NCI-H2107 (cell line): ENCODE measurements around the gene EZH2.

Experiments
- DNase-seq: peaks from one replicate; lab custom pipeline; 2025; lab: John Stamatoyannopoulos, UW

Gene EZH2

GRCh38 chr7:148884049-148884298, at the start of gene EZH2:
EZH2 (minus strand) TSS chr7:148884291; CDS start chr7:148847298, 36,993 bp downstream.
- DNase-seq: no peak

- DNase-seq: no peak
These were observed 47.4 kb upstream of the EZH2 start for GRCh38 chr7:148931470-148931869.

- no peak for DNase-seq
These were observed 46.2 kb upstream of the EZH2 start for GRCh38 chr7:148930335-148930734.

- DNase-seq: no peak
These were observed 45.1 kb upstream of the EZH2 start for GRCh38 chr7:148929176-148929575.

GRCh38 chr7:148927123-148928045, 43.3 kb upstream of the EZH2 start:
- DNase-seq: no peak

GRCh38 chr7:148925836-148926235, 41.7 kb upstream of the EZH2 start:
- no peak for DNase-seq

- no peak for DNase-seq
These were observed 39.9 kb upstream of the EZH2 start for GRCh38 chr7:148924011-148924410.

GRCh38 chr7:148921806-148922205, 37.7 kb upstream of the EZH2 start:
- DNase-seq: no peak

- DNase-seq: no peak
These were observed 37.1 kb upstream of the EZH2 start for GRCh38 chr7:148921189-148921588.

- DNase-seq: no peak
These were observed 35.8 kb upstream of the EZH2 start for GRCh38 chr7:148919859-148920258.

GRCh38 chr7:148918058-148918596, 34.0 kb upstream of the EZH2 start:
- DNase-seq: no peak

- no peak for DNase-seq
These were observed 32.1 kb upstream of the EZH2 start for GRCh38 chr7:148916186-148916585.

GRCh38 chr7:148915211-148915610, 31.1 kb upstream of the EZH2 start:
- DNase-seq: no peak

GRCh38 chr7:148914208-148914777, 30.2 kb upstream of the EZH2 start:
- no peak for DNase-seq

- no peak for DNase-seq
These were observed 28.9 kb upstream of the EZH2 start for GRCh38 chr7:148912758-148913541.

- DNase-seq: no peak
These were observed 28.1 kb upstream of the EZH2 start for GRCh38 chr7:148912151-148912550.

- no peak for DNase-seq
These were observed 27.5 kb upstream of the EZH2 start for GRCh38 chr7:148911626-148912025.

GRCh38 chr7:148909568-148909967, 25.5 kb upstream of the EZH2 start:
- DNase-seq: no peak

- DNase-seq: no peak
These were observed 22.8 kb upstream of the EZH2 start for GRCh38 chr7:148906707-148907498.

GRCh38 chr7:148905093-148905666, 21.1 kb upstream of the EZH2 start:
- DNase-seq: peak; percentile 76

GRCh38 chr7:148903504-148903903, 19.4 kb upstream of the EZH2 start:
- DNase-seq: no peak

GRCh38 chr7:148901178-148901577, 17.1 kb upstream of the EZH2 start:
- no peak for DNase-seq
